ENCODE data around the gene ABHD16A.

Gene ABHD16A

GRCh38 chr6:31663126-31663960 lies 39.8 kb downstream of the ABHD16A start:
- TF ChIP-seq CSDC2 (CRISPR knock-in tag; IDR thresholded peaks at IDR 0.05): no peak
- TF ChIP-seq, protein P1, sequence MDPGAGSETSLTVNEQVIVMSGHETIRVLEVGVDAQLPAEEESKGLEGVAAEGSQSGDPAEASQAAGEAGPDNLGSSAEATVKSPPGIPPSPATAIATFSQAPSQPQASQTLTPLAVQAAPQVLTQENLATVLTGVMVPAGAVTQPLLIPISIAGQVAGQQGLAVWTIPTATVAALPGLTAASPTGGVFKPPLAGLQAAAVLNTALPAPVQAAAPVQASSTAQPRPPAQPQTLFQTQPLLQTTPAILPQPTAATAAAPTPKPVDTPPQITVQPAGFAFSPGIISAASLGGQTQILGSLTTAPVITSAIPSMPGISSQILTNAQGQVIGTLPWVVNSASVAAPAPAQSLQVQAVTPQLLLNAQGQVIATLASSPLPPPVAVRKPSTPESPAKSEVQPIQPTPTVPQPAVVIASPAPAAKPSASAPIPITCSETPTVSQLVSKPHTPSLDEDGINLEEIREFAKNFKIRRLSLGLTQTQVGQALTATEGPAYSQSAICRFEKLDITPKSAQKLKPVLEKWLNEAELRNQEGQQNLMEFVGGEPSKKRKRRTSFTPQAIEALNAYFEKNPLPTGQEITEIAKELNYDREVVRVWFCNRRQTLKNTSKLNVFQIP (CRISPR knock-in tag; IDR thresholded peaks at IDR 0.05; ENCODE audit: borderline replicate concordance, low read depth): no peak
- TF ChIP-seq RARB (CRISPR knock-in tag; IDR thresholded peaks at IDR 0.05): no peak
- TF ChIP-seq TCF4 (CRISPR knock-in tag; IDR thresholded peaks at IDR 0.05; ENCODE audit: borderline replicate concordance): no peak
- ATAC-seq: no peak

DNA sequence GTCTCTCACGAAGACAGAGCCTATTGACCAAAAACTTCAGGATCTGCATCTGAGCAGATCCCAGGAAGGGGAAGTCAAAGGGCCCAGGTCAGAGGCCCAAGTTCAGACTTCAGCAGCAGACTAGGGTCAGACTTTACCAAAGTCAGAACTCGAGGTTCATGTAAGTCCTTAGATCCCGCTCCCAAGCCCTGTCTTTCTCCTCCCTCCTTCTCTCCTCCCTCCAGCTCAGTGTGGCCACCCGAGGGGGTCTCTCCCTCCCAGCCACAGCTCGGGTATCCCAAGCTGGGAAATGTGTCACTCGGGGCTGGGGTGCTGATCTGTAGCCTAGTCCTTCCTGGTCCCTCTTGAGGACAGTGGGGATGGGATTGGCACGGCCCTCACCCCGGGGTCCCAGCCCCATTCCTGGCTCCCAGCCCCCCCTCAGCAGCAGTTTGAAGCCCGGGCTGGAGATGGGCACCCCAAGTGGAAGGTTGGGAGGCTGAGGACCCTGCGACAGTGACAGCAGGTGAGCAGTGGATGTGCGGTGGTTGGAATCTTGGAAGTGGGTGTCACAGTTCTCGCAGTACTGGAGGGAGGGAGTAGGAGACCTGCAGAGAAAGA lies 40.9 kb downstream of the ABHD16A start:
- no peak for ATAC-seq

More for the DNA sequence above, 40.9 kb downstream of the ABHD16A start:
- no peak for TF ChIP-seq ESRRG (CRISPR knock-in tag; IDR thresholded peaks at IDR 0.05)
- no peak for TF ChIP-seq CSRNP3 (CRISPR knock-in tag; IDR thresholded peaks at IDR 0.05)
- no peak for TF ChIP-seq TSHZ2 (CRISPR knock-in tag; IDR thresholded peaks at IDR 0.05)
- TF ChIP-seq PATZ1 (CRISPR knock-in tag; IDR thresholded peaks at IDR 0.05; ENCODE audit: borderline replicate concordance): no peak
- no peak for TF ChIP-seq ARNTL (CRISPR knock-in tag; IDR thresholded peaks at IDR 0.05; ENCODE audit: borderline replicate concordance, low read depth)
- no peak for TF ChIP-seq ZC3H10 (CRISPR knock-in tag; IDR thresholded peaks at IDR 0.05)
- TF ChIP-seq, protein P1 (CRISPR knock-in tag; IDR thresholded peaks at IDR 0.05; ENCODE audit: borderline replicate concordance, low read depth): no peak
- no peak for TF ChIP-seq ZFP3 (CRISPR knock-in tag; IDR thresholded peaks at IDR 0.05)
- TF ChIP-seq ISL1 (CRISPR knock-in tag; IDR thresholded peaks at IDR 0.05): no peak
- no peak for TF ChIP-seq ZFP30 (CRISPR knock-in tag; IDR thresholded peaks at IDR 0.05)
